ENCODE data around the gene FRS3. TPM values are rescaled to one million over a fixed set of nuclear protein-coding genes. Genes with fewer than 3 reads are reported as not detected.
"Not testable (repeated sequence)": the region's sequence is repeated elsewhere in the genome, so short reads cannot be mapped to it uniquely, and the experiment has no call there.

FRS3 gene
- total RNA-seq, 1 donor from 2014 or later, result 7.6 TPM

DNA sequence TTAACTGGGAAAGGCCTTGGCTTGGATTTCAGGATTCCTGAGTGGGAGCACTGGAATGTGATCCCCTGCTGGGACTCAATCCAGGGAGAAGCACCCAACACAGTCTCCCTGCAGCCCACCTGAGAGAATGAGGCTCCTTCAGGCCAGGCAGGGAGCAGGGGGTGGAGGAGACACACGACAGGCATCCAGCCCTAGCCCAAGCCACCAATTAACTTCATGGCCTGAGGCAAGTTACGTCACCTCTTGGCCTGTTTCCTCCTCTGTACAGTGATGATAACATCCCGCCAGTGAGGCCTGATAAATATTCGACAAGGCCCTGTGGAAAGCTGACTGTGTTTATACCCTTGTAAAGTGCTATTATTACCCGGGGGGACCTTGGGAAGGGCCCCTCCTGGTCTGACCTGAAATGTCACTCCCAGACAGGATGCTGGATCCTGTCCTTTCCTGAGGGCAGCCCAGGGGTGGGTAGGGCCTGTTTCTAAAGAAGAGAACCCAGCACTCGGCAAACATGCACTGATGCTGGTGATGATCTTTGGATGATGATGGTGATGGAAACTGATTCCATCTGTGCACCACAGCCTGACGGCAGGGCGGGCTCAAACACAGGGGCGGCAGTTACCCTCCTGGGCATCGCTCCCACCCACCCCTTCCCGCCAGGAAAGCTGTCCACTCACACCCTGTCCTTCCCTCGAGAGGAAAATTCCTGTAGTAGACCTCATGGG, 12.4 kb downstream of the FRS3 start:
- no peaks in the 10 kb centered on the region for H3K27me3 Mint-ChIP-seq
- TF ChIP-seq, protein P1, sequence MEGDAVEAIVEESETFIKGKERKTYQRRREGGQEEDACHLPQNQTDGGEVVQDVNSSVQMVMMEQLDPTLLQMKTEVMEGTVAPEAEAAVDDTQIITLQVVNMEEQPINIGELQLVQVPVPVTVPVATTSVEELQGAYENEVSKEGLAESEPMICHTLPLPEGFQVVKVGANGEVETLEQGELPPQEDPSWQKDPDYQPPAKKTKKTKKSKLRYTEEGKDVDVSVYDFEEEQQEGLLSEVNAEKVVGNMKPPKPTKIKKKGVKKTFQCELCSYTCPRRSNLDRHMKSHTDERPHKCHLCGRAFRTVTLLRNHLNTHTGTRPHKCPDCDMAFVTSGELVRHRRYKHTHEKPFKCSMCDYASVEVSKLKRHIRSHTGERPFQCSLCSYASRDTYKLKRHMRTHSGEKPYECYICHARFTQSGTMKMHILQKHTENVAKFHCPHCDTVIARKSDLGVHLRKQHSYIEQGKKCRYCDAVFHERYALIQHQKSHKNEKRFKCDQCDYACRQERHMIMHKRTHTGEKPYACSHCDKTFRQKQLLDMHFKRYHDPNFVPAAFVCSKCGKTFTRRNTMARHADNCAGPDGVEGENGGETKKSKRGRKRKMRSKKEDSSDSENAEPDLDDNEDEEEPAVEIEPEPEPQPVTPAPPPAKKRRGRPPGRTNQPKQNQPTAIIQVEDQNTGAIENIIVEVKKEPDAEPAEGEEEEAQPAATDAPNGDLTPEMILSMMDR (IDR thresholded peaks at IDR 0.05; ENCODE audit: unreplicated experiment), result no peak
- peaks cover 16% of the 10 kb centered on the region for H3K4me1 Mint-ChIP-seq (ENCODE audit: low read depth)
- peaks cover 3% of the 10 kb centered on the region for H3K36me3 Mint-ChIP-seq (ENCODE audit: insufficient read depth)
- H3K9me3 Mint-ChIP-seq (ENCODE audit: low read depth), result no peaks in the 10 kb centered on the region
- H3K27ac Mint-ChIP-seq, result no peak overlapping the region
- H3K4me3 Mint-ChIP-seq (ENCODE audit: low read depth), result no peak overlapping the region
- no peak for DNase-seq (ENCODE audit: low spot score, unreplicated experiment)

DNA sequence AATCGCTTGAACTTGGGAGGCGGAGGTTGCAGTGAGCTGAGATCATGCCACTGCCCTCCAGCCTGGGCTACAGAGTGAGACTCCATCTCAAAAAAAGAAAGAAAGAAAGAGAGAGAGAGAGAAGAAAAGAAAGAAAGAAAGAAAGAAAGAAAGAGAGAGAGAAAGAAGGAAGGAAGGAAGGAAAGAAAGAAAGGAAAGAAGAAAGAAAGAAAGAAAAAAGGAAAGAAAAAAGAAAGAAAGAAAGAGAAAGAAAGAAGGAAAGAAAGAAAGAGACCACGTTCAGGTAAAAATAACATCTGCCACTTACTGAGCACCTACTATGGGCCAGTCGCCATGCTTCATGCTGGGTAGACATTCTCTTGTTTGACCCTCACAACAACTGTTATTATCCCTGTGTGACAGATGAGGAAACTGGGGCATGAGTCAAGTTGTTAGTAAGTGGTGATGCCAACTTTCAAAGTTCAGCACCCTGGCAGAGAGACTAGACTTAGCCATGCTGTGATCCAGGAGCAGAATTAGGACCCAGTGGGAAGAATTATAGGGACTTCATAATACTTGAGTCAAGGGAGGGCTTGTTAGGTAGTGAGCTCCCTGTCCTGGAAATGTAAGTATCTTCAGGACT, 13.5 kb downstream of the FRS3 start:
- H3K4me1 Mint-ChIP-seq (ENCODE audit: low read depth), result peaks cover 16% of the 10 kb centered on the region
- H3K27me3 Mint-ChIP-seq; DNase-seq (ENCODE audit: low spot score, unreplicated experiment); H3K9me3 Mint-ChIP-seq (ENCODE audit: low read depth); H3K27ac Mint-ChIP-seq; H3K36me3 Mint-ChIP-seq (ENCODE audit: insufficient read depth); H3K4me3 Mint-ChIP-seq (ENCODE audit: low read depth): not testable (repeated sequence)

DNA sequence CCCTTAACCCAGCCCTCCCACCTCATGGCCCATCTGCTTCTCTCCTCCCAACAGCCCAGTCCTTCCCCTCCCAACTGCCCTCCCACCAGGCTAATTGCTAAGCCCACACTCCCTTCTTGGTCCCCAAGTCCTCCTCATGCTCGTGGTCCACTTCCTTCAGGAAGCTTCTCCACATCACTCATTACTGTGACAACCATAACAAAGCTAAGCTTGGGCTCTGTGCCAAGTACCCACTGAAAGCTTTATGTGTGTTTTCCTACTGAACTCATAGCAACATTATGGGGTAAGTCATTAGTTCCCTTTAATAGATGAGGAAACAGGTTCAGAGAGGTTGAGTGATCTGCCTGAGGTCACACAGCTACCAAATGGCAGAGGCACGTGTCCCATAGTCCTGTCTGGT, 16.2 kb downstream of the FRS3 start:
- Mint-ChIP-seq H3K27me3 (peaks cover 8% of the 10 kb centered on the region), H3K4me1 (ENCODE audit: low read depth) (peaks cover 6% of the 10 kb centered on the region)

GRCh38 chr6:41759905-41760579, 19.7 kb downstream of the FRS3 start:
- Mint-ChIP-seq H3K4me3 (ENCODE audit: low read depth) (no peak overlapping the region), H3K4me1 (ENCODE audit: low read depth) (no peaks in the 10 kb centered on the region), H3K27me3 (peaks cover 12% of the 10 kb centered on the region), H3K36me3 (ENCODE audit: insufficient read depth) (no peaks in the 10 kb centered on the region), H3K27ac (no peak overlapping the region), H3K9me3 (ENCODE audit: low read depth) (no peaks in the 10 kb centered on the region)
- no peak for DNase-seq (ENCODE audit: low spot score, unreplicated experiment)
- TF ChIP-seq, protein P1 (IDR thresholded peaks at IDR 0.05; ENCODE audit: unreplicated experiment), result no peak

More for the DNA sequence above, 16.2 kb downstream of the FRS3 start:
- no peak for DNase-seq (ENCODE audit: low spot score, unreplicated experiment)
- TF ChIP-seq, protein P1 (IDR thresholded peaks at IDR 0.05; ENCODE audit: unreplicated experiment), result no peak
- Mint-ChIP-seq H3K27ac (no peak overlapping the region), H3K9me3 (ENCODE audit: low read depth) (no peaks in the 10 kb centered on the region), H3K36me3 (ENCODE audit: insufficient read depth) (no peaks in the 10 kb centered on the region), H3K4me3 (ENCODE audit: low read depth) (no peak overlapping the region)

- Mint-ChIP-seq H3K27ac (no peak overlapping the region), H3K4me3 (ENCODE audit: low read depth) (no peak overlapping the region), H3K27me3 (peaks cover 15% of the 10 kb centered on the region), H3K9me3 (ENCODE audit: low read depth) (no peaks in the 10 kb centered on the region), H3K4me1 (ENCODE audit: low read depth) (no peaks in the 10 kb centered on the region), H3K36me3 (ENCODE audit: insufficient read depth) (no peaks in the 10 kb centered on the region)
- DNase-seq (ENCODE audit: low spot score, unreplicated experiment), result no peak
- TF ChIP-seq, protein P1 (IDR thresholded peaks at IDR 0.05; ENCODE audit: unreplicated experiment), result no peak
Observed at GRCh38 chr6:41759106-41759904, 20.4 kb downstream of the FRS3 start.
